RKO (cell line): ENCODE measurements around the gene OR6K6.

Source experiments
- DNase-seq: peaks from one replicate; pipeline ENCODE4 v3.0.0-alpha.2; 2016; ENCODE audit warnings: low spot score

The OR6K6 gene

DNA sequence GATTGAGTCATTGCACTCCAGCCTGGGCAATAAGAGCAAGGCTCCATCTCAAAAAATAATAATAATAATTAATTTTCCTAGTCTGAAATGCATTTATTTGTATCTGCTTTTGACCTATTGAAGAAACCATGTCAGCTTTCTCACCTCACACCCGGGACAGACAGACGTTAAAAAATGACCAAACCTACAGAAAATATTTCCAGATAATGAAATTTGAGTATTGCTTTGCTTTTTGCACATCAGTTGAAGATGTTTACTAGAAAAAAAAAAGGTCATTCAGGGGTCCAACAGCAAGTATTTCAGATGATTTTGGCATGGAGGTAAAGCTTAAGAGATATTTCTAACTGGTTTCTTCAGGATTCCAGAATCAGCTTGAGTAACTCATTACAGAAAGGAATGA lies at the start of gene OR6K6:
TSS of gene OR6K6 (plus strand) at position 301 of the 400 bp plus-strand sequence. CDS start 168 bp downstream, outside the sequence.
- DNase-seq: no peak

GRCh38 chr1:158706096-158706495 lies 48.4 kb upstream of the OR6K6 start:
- DNase-seq: no peak

DNA sequence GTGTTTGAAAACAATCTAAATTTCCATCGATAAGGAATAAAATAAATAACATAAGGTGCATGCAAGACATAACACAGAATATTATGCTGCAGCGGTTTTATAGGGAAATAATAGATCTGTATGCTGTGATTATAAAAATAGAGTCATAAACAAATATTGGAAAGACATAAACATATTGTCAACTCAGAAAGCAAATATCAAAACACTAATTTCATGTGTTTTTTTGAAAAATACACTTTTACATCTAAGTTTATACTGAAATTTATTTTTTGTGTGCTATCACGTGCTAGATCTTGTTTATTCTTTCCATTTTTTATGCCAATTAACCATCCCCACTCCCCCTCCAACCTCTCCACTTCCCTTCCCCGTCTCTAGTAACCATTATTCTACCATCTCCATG lies 43.4 kb upstream of the OR6K6 start:
- DNase-seq: no peak

GRCh38 chr1:158714754-158715153 lies 39.8 kb upstream of the OR6K6 start:
- no peak for DNase-seq

DNA sequence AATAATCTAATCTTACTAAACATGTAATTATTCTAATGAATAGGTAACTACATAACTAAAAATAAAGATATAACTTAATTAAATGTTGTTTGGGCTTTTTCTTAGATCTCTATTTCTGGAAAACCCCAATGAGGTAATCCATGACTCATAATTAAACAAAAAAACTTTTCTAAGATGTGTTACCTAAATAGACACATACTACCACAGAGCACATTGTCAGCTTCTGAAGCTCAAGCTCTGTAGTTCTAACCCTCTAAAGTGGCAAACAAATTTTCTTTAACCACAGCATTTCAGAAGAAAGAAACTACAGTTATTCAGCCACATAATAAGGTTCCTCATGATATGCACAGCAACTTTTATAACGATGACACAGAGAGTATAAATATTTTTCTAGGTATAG lies 38.2 kb upstream of the OR6K6 start:
- no peak for DNase-seq

DNA sequence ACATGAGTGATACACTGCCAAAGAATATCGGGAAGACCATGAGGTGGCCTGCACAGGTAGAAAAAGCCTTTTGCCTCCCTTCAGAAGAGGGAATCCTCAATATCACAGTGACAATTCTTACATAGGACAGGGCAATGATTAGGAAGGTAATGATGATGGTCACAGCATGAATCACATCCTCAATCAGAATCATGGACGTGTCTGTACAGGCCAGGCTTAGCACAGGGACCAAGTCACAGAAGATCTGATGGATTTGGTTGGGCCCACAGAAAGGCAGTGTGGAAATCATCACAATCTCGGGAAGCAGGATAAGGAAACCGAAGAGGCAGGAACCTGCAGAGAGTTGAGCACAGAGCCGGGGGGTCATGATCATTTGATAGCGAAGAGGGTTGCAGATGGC lies 37.2 kb upstream of the OR6K6 start:
- DNase-seq: no peak

- no peak for DNase-seq
Measured at GRCh38 chr1:158719664-158720063, 34.9 kb upstream of the OR6K6 start.

DNA sequence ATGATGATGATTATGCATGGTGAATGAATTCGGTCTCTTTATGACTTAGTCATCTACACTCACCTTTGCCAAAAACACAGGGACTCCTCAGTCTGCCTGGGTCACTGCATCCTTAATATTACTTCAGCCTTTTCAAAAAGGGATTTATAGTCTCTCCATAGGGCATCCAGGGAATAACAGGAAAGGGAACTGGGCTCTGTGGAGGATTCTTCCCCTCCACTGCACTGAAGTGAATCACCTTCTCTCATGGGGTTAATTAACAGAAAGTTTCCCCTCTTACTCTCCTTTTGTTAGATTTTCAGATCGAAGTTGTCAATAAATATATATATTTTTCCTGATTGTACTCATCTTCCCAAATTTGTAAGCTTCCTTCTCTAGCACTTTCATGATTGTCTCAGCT lies 33.9 kb upstream of the OR6K6 start, which contains the start of gene OR6K3:
TSS of gene OR6K3 (minus strand) at position 101 of the 400 bp plus-strand sequence. CDS start 2,605 bp downstream, outside the sequence.
- DNase-seq: no peak

DNA sequence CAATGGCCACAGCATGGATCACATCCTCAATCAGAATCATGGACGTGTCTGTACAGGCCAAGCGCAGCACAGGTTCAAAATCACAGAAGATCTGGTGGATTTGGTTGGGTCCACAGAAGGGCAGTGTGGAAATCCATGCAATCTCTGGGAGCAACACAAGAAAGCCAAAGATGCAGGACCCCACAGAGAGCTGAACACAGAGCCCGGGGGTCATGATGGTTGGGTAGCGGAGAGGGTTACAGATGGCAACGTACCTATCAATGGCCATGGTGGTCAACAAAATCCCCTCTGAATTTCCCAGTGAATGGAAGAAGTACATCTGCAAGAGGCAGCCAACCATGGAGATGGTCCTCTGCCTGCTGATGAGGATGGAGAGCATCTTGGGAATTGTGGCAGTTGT lies 30.1 kb upstream of the OR6K6 start:
- DNase-seq: no peak

DNA sequence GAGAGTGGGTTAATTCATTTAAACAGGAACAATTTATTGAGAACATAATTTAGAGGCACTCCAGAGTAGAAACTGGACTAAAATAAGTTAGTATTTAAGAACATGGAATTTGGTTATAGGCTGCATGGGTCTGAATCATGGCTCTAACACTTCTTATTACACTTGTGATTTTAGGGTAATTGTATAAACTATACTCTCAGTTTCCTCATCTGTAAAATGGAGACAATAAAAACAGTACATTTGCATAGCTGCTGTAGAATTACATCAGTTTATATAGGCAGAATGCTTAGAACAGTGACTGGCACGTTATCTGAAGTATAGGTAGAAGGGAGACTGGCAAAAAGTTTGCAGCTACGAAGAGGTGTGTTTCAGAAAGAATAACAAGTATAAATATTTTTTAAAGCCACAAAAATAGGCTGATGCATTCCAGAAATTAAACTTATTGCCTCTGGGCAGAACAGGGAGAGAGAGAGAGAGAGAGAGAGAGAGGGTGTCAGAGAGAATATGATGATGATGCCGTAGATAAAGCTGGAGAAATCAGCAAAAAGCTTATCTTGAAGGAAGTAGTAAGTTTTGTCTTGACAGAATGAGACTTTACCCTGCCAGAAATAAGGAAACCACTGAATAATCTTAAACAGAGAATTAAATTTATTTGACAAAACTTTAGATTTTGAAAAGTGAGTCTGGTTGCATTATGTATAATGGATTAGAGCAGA lies 25.9 kb upstream of the OR6K6 start:
- no peak for DNase-seq

- no peak for DNase-seq
Measured at GRCh38 chr1:158730453-158730852, 24.1 kb upstream of the OR6K6 start.

DNA sequence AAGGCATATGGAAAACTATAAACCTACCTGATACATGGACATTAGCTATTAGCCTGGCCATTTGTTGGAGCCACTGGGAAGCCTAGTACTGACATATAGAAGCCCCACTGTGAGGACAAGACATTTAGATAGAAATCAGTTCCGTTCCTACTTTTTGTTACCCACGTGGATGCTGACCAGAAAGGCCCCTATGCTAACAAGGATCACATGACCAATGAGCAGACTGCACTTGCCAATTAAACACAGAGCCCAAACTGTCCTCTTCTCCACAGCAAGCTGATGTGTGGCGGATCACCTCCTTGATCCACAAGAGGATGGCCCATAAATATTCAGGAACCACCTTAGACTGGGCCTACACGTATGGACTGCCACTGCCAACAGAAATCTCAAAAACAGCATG lies 22.8 kb upstream of the OR6K6 start:
- no peak for DNase-seq

- no peak for DNase-seq
Measured at GRCh38 chr1:158732524-158732923, 22.0 kb upstream of the OR6K6 start.

- no peak for DNase-seq
Measured at GRCh38 chr1:158735848-158736247, 18.7 kb upstream of the OR6K6 start.

DNA sequence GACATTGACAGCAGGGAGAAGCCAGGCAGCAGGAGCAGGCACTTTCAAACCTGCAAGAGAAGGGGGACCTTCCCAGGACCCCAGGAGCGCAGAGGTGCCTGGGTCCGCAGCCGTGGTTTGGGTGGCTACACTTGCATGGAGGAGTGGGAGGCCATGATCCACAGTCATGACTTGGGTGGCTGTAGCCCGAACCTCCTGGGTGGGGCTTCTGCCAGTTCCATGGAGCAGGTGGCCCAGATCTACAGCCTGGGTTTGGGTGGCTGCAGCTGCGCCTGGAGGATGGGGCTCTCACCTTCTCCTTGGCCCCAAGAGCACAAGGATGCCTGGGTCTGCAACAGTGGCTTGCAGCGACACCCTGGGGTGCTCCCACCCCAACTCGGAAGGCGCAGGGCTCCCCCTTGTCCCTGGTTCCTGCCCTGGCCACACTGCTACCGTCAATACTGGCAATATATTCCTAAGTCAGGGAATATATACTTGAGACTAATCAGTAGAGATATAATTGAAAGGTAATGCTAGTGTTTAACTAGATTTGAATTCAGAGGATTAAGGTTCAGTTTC lies 2.3 kb upstream of the OR6K6 start:
- DNase-seq: no peak

- DNase-seq: no peak
Measured at GRCh38 chr1:158771950-158772866, 17.7 kb downstream of the OR6K6 start, which contains the start of gene OR6N1. Gene OR6N1, minus strand, starts transcription at chr1:158772195. Its CDS starts 5,513 bp downstream, at chr1:158766682.

DNA sequence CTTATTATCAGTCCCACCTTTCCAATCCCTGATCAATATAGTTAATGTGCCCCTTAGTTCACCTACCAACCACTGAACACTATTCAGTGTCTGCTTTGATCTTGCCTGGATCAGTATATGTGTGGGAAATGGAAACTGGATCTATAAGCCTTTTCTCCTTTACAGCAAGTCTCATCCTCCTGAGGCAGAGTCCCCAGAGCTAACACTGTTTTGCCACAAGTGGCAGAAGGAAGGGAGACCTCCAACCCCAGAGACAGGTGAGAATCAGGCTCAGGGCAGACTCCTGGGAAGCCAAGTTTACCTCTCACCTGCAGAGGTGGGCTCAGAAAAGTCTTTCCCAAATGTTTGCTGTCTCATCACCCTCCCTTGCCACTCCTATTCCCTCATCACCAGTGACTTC lies 26.6 kb downstream of the OR6K6 start, which contains the start of gene OR6N2:
TSS of gene OR6N2 (minus strand) at position 101 of the 400 bp plus-strand sequence. CDS start 3,569 bp downstream, outside the sequence.
- DNase-seq: no peak

DNA sequence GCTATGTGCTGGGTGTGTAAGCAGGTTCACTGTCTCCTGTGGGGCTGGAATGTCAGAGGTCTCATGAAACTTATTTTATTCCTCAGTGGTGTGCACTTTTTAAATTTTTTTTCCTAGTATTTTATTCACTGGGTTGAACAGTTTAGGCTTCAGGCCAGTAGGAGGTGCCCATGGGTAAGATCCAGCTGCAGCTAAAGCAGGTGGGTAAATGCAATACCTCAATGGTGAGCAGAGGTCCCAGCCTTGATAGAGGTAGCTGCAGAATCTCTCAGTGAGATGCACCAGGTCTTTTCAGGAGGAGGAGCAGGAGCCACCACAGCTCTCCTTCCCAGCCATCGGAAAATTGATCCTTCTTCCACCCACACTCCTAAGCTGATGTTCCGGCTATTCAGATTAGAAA lies 39.1 kb downstream of the OR6K6 start:
- DNase-seq: no peak

GRCh38 chr1:158794247-158794646 lies 39.7 kb downstream of the OR6K6 start:
- DNase-seq: no peak

DNA sequence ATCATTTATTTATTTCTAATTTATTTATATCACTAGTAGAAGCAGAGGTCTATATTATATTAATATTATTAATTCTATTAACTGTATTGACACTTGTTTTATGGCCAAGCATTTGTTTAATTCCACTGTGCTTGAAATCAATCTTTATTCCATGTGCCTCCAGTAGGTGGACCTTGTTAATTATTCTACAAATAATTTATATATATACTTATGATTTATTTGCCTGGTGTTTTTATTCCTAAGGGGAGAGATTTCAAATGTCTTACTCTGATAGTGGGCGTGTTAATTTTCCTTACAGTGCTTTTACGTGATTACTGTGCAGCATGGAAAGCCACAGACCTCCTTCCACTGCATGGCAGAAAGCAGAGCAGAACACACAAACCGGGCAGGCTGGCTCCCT lies 44.0 kb downstream of the OR6K6 start:
- peak; percentile 7 for DNase-seq

GRCh38 chr1:158799689-158800088 lies 45.2 kb downstream of the OR6K6 start:
- no peak for DNase-seq

DNA sequence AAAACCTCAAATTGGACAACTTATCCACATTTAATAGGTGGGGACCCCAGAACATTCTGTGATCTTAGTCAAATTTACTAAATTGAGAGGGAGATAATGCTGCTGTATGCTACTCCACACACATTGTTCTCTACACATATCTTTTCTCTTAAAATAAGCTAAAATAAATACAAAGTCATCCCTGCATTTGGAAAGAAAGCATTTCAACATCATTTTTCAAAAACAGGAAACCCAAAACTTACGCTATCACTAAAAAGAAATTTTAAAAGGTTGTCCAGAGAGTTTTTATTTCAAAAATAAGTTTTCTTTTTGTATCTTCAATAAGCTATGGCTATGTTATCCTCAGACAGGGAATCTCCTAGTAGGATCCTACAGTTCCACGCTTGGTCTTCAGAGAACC lies 46.0 kb downstream of the OR6K6 start:
- no peak for DNase-seq

DNA sequence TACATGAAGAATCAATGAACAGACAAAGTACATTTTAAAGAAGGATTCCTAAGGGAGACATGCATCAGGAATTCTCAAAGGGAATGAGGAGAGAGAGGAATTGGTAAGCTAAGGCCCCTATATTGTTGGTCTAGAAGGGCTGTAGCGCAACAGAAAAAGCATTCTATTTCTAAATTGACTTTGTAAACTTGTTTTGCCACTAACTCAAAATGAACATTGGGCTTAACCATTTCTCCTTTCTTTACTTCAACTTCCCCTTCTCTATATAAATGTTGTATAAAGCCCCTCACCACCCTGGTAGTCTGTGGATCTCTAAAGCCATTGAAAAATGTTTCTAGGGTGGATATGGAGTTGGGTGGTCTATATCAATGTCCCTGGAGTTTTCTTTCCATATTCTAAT lies 46.9 kb downstream of the OR6K6 start:
- no peak for DNase-seq
